Heart right ventricle (tissue), 16 donors: ENCODE results near the gene CLTCL1. TPM values are rescaled to one million over a fixed set of nuclear protein-coding genes. Genes with fewer than 3 reads are reported as not detected.
A peak's percentile ranks its signal among the peaks of the same experiment; 100 is the strongest.
"Not testable (repeated sequence)": the region's sequence is repeated elsewhere in the genome, so short reads cannot be mapped to it uniquely, and the experiment has no call there.

Experiments
- ATAC-seq, 8 donors: fragments of 200-7000 bp; cut with Tn5 transposase; one replicate each; pipeline ENCODE4 v1.9.1; 2020; ENCODE audit warnings: mild to moderate bottlenecking in 8 of 8, moderate library complexity in 8 of 8, moderate number of reproducible peaks in 1 of 8
- DNase-seq, 2 donors: peaks; one replicate each; pipeline ENCODE4 v3.0.0-alpha.2; 2020
- H3K27ac ChIP-seq, 10 donors: fragments of 200-600 bp; sonication (generic) in 2 of 10; one replicate each; pipeline versions ENCODE4 v1.5.0 to v1.8.0; 2020 to 2022; ENCODE audit warnings: mild to moderate bottlenecking in 3 of 10
- H3K27me3 ChIP-seq, 7 donors: fragments of 200-600 bp; one replicate each; pipeline ENCODE4 v1.8.0; 2021 to 2022; ENCODE audit warnings: mild to moderate bottlenecking in 2 of 7
- H3K36me3 ChIP-seq, 9 donors: fragments of 200-600 bp; sonication (generic) in 1 of 9; one replicate each; pipeline versions ENCODE4 v1.5.0 to v1.8.0; 2020 to 2022; ENCODE audit warnings: mild to moderate bottlenecking in 2 of 9
- H3K4me1 ChIP-seq, 9 donors: fragments of 200-600 bp; sonication (generic) in 1 of 9; one replicate each; pipeline versions ENCODE4 v1.5.0 to v1.8.0; 2020 to 2022; ENCODE audit warnings: mild to moderate bottlenecking in 4 of 9
- H3K4me3 ChIP-seq, 10 donors: fragments of 200-600 bp; sonication (generic) in 2 of 10; one replicate each; pipeline versions ENCODE4 v1.5.0 to v1.8.0; 2020 to 2022; ENCODE audit warnings: mild to moderate bottlenecking in 7 of 10, moderate library complexity in 2 of 10
- H3K9me3 ChIP-seq, 11 donors: fragments of 200-600 bp in 10 of 11; sonication (generic) in 2 of 11; one replicate each; pipeline versions ENCODE4 v1.5.0 to v1.8.0; 2013 to 2022; ENCODE audit warnings: mild to moderate bottlenecking in 2 of 11, control low read depth in 1 of 11, moderate library complexity in 1 of 11
- CTCF ChIP-seq, 9 donors: fragments of 200-600 bp; sonication (generic) in 2 of 9; IDR thresholded peaks; one replicate each; pipeline versions ENCODE4 v1.5.0 to v1.8.0; 2021 to 2022; ENCODE audit warnings: antibody characterized with exemption in 9 of 9, mild to moderate bottlenecking in 5 of 9, moderate library complexity in 1 of 9
- WGBS, 2 donors: extraction: QIAGEN DNeasy Blood & Tissue Kit; methylation state at CpG; one replicate each; pipeline ENCODE4 v1.1.7; 2013; ENCODE audit warnings: inconsistent platforms in 1 of 2; 5-methylcytosine and 5-hydroxymethylcytosine counted together
- intact Hi-C, 10 donors: fragments of 100-400 bp; cut with DNase I; formaldehyde crosslinking; loops; one replicate each; pipeline versions ENCODE4 v1.11.1 to v1.14.2; 2022
- polyA plus RNA-seq, 2 donors: library from polyadenylated mRNA; stranded (reverse); fragments of 200-250 nt; gene quantifications; one replicate each; pipeline ENCODE4 v1.2.3, GENCODE V29; 2013
- total RNA-seq, 10 donors: library from RNA; stranded (reverse); fragmentation: NEBNext Ultra II Directional in 3 of 10; extraction: Animal tissue kit (Norgen Biotek cat#: 25700) in 3 of 10; gene quantifications; one replicate each; pipeline versions ENCODE4 v1.2.1 to v1.2.4, GENCODE V29; 2021 to 2023
- donor health status: Arrhythmogenic right ventricular cardiomyopathy.
- donor health status: ischemic (EF 13 %, LVEDD 7.1; RV severe dilation, severe dysfunction).
- donor health status: healthy with polysubstance abuse.
- donor health status: DM: no; HTN: yes; CAD: no.
- donor health status: DM: no; HTN: no; CAD: no.
- donor health status: ischemic (EF 25% LVEDD 6.9; RV normal size, moderate dysfunction).
- donor health status: ischemic (EF 25% LVEDD 5.7; RV mildly dilated, moderate dysfunction).
- donor health status: healthy.
- donor health status: DM: yes; HTN: yes; CAD: no.
- donor health status: Ischemic cardiomyopathy.
- donor health status: ischemic (EF 35%, LVEDD 5.7; RV mildly dilated, moderate dysfunction).
- donor health status: nonischemic (EF 11% LVEDD 7.7; RV severe dilation, severe dysfunction).
- donor health status: DM: yes; HTN: yes; CAD: no.
- donor health status: PGD.
- donor health status: ischemic (EF 29% LVEDD 5.4; RV normal size, mild dysfunction).
- donor health status: nonischemic (EF 23%, LVEDD 6.1; RV moderate dilation, normal function).

Gene CLTCL1
- total and polyA plus RNA-seq, 12 donors: 5.4 to 21.9 (median 13.1) TPM

- no peak for TF ChIP-seq CTCF (IDR thresholded peaks at IDR 0.05)
- H3K4me3 ChIP-seq: no peak overlapping the region
Measured at GRCh38 chr22:19265779-19266178, 25.7 kb downstream of the CLTCL1 start.

GRCh38 chr22:19260804-19261203 is 30.7 kb downstream of the CLTCL1 start:
- ATAC-seq: no peak
- WGBS, 2 donors: 90 to 98% methylated on average over 6 of the region's 6 CpGs
- no peak for TF ChIP-seq CTCF (IDR thresholded peaks at IDR 0.05)

More at GRCh38 chr22:19265779-19266178, 25.7 kb downstream of the CLTCL1 start:
- peaks cover 0 to 13% (median 0%) of the 10 kb centered on the region in 9 donors for H3K36me3 ChIP-seq
- WGBS, 2 donors: 92 to 96% methylated on average over 2 of the region's 2 CpGs
- intact Hi-C loops: no loop called here
- no peak overlapping the region for H3K27ac ChIP-seq
- H3K4me1 ChIP-seq: no peaks in the 10 kb centered on the region
- no peaks in the 10 kb centered on the region for H3K27me3 ChIP-seq
- DNase-seq (no peak), ATAC-seq (no peak)
- peaks cover 0 to 29% (median 8%) of the 10 kb centered on the region in 11 donors for H3K9me3 ChIP-seq

GRCh38 chr22:19260194-19260593 is 31.3 kb downstream of the CLTCL1 start:
- DNase-seq (no peak), ATAC-seq (no peak)
- whole genome bisulfite sequencing, 2 donors: 96% methylated on average over 6 of the region's 6 CpGs
- Histone ChIP-seq H3K4me1 (peaks cover 0 to 16% (median 11%) of the 10 kb centered on the region in 9 donors), H3K27me3 (no peaks in the 10 kb centered on the region), H3K36me3 (peaks cover 0 to 11% (median 0%) of the 10 kb centered on the region in 9 donors), H3K4me3 (peak overlapping the region in 5 of 10 donors; percentile 7 to 46 (median 25)), H3K9me3 (peaks cover 0 to 10% (median 0%) of the 10 kb centered on the region in 11 donors), H3K27ac (peak overlapping the region in 8 of 10 donors; percentile 39 to 81 (median 52))
- intact Hi-C loops: no loop called here
- no peak for TF ChIP-seq CTCF (IDR thresholded peaks at IDR 0.05)

More at GRCh38 chr22:19260804-19261203, 30.7 kb downstream of the CLTCL1 start:
- no peak for DNase-seq
- no peak overlapping the region for H3K4me3 ChIP-seq
- H3K27me3 ChIP-seq: no peaks in the 10 kb centered on the region
- intact Hi-C loops: no loop called here
- H3K4me1 ChIP-seq: peaks cover 0 to 16% (median 11%) of the 10 kb centered on the region in 9 donors
- no peak overlapping the region for H3K27ac ChIP-seq
- H3K9me3 ChIP-seq: peaks cover 0 to 9% (median 0%) of the 10 kb centered on the region in 11 donors
- peaks cover 0 to 9% (median 0%) of the 10 kb centered on the region in 9 donors for H3K36me3 ChIP-seq

GRCh38 chr22:19258968-19259288 is 32.6 kb downstream of the CLTCL1 start:
- intact Hi-C loops, H3K27me3 ChIP-seq, DNase-seq, H3K4me3 ChIP-seq, ATAC-seq: not testable (repeated sequence)
- peak overlapping the region in 3 of 10 donors; percentile 47 to 81 (median 57) for H3K27ac ChIP-seq
- 93 to 96% methylated on average over 4 of the region's 4 CpGs for WGBS, 2 donors
- peaks cover 0 to 17% (median 0%) of the 10 kb centered on the region in 9 donors for H3K36me3 ChIP-seq
- H3K4me1 ChIP-seq: peaks cover 0 to 16% (median 11%) of the 10 kb centered on the region in 9 donors
- peaks cover 0 to 16% (median 0%) of the 10 kb centered on the region in 11 donors for H3K9me3 ChIP-seq

- Histone ChIP-seq H3K9me3 (peaks cover 0 to 16% (median 0%) of the 10 kb centered on the region in 11 donors), H3K4me3 (no peak overlapping the region), H3K27ac (no peak overlapping the region), H3K4me1 (peaks cover 0 to 16% (median 11%) of the 10 kb centered on the region in 9 donors), H3K36me3 (peaks cover 0 to 23% (median 0%) of the 10 kb centered on the region in 9 donors), H3K27me3 (no peaks in the 10 kb centered on the region)
- intact Hi-C loops: no loop called here
- WGBS, 2 donors: 95 to 97% methylated on average over 7 of the region's 7 CpGs
- ATAC-seq (no peak), DNase-seq (no peak)
- TF ChIP-seq CTCF (IDR thresholded peaks at IDR 0.05): no peak
Measured at GRCh38 chr22:19258371-19258770, 33.1 kb downstream of the CLTCL1 start.

GRCh38 chr22:19256362-19256761 is 35.2 kb downstream of the CLTCL1 start:
- WGBS, 2 donors: 96 to 98% methylated on average over 8 of the region's 8 CpGs
- intact Hi-C loops: not testable (repeated sequence)

More at GRCh38 chr22:19256362-19256761, 35.2 kb downstream of the CLTCL1 start:
- not testable (repeated sequence) for DNase-seq, H3K27ac ChIP-seq, H3K27me3 ChIP-seq, H3K4me3 ChIP-seq, ATAC-seq
- Histone ChIP-seq H3K4me1 (peaks cover 0 to 16% (median 11%) of the 10 kb centered on the region in 9 donors), H3K36me3 (peaks cover 0 to 43% (median 0%) of the 10 kb centered on the region in 9 donors), H3K9me3 (peaks cover 0 to 16% (median 0%) of the 10 kb centered on the region in 11 donors)
